ENCODE results near the gene FSTL4. TPM values are rescaled to one million over a fixed set of nuclear protein-coding genes. Genes with fewer than 3 reads are reported as not detected.

FSTL4 gene
- total and polyA plus RNA-seq, 2 of the 13 experiments (the other 11 are each of a cell fraction or from before 2014, with no cell fraction given) = 2.1 to 3.0 TPM

DNA sequence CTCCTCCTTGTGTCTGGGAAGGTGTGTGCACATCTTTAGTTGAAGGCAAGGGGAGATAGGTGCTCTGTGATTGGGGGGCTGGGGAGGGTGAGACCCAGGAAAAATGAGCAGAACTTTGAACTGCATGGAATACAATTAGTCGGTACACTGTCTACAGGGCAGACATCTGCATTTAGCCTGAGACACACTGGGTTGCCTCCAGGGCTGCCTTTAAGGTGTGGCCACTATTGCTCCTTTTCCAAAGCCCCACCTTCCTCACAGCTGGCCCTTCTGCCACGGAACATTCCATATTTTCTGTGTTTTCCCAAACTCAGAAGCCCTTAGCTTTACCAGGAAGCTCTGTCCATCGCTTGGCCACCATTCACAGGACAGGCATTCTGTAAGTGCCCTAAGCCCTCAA is 312.6 kb downstream of the FSTL4 start:
- CTCF ChIA-PET (ENCODE audit: low intra/inter-chr PET ratio, low total read pairs) = no interaction called here
- POLR2A ChIA-PET = no interaction called here
- H3K36me3 ChIP-seq (replicated peaks in 1 of 2; ENCODE audit: control insufficient read depth in 1 of 2, insufficient read depth in 2 of 2, low read length in 2 of 2) = no peaks in the 10 kb centered on the region
- no peak for TF ChIP-seq NR1H2 (CRISPR knock-in tag; IDR thresholded peaks at IDR 0.05; ENCODE audit: borderline replicate concordance, low read depth)
- TF ChIP-seq, protein P1, sequence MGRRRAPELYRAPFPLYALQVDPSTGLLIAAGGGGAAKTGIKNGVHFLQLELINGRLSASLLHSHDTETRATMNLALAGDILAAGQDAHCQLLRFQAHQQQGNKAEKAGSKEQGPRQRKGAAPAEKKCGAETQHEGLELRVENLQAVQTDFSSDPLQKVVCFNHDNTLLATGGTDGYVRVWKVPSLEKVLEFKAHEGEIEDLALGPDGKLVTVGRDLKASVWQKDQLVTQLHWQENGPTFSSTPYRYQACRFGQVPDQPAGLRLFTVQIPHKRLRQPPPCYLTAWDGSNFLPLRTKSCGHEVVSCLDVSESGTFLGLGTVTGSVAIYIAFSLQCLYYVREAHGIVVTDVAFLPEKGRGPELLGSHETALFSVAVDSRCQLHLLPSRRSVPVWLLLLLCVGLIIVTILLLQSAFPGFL (CRISPR knock-in tag; IDR thresholded peaks at IDR 0.05) = no peak
- no peak for TF ChIP-seq MIER2 (CRISPR knock-in tag; IDR thresholded peaks at IDR 0.05)
- TF ChIP-seq SOX6 (IDR thresholded peaks at IDR 0.05) = no peak
- no peak for TF ChIP-seq SOX6 (CRISPR knock-in tag; IDR thresholded peaks at IDR 0.05)
- TF ChIP-seq ZNF530 (CRISPR knock-in tag; IDR thresholded peaks at IDR 0.05; ENCODE audit: low read depth) = no peak
- TF ChIP-seq, protein P2, sequence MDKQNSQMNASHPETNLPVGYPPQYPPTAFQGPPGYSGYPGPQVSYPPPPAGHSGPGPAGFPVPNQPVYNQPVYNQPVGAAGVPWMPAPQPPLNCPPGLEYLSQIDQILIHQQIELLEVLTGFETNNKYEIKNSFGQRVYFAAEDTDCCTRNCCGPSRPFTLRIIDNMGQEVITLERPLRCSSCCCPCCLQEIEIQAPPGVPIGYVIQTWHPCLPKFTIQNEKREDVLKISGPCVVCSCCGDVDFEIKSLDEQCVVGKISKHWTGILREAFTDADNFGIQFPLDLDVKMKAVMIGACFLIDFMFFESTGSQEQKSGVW (CRISPR knock-in tag; IDR thresholded peaks at IDR 0.05; ENCODE audit: borderline replicate concordance) = no peak
- no peak for TF ChIP-seq ISX (CRISPR knock-in tag; conservative IDR thresholded peaks at IDR 0.05)
- TF ChIP-seq GFI1 (CRISPR knock-in tag; IDR thresholded peaks at IDR 0.05; ENCODE audit: borderline replicate concordance) = no peak
- TF ChIP-seq FOXJ3 (CRISPR knock-in tag; IDR thresholded peaks at IDR 0.05; ENCODE audit: borderline replicate concordance) = no peak
- no peak for TF ChIP-seq ZIK1 (CRISPR knock-in tag; IDR thresholded peaks at IDR 0.05; ENCODE audit: borderline replicate concordance, low read depth)
- TF ChIP-seq, protein P3, sequence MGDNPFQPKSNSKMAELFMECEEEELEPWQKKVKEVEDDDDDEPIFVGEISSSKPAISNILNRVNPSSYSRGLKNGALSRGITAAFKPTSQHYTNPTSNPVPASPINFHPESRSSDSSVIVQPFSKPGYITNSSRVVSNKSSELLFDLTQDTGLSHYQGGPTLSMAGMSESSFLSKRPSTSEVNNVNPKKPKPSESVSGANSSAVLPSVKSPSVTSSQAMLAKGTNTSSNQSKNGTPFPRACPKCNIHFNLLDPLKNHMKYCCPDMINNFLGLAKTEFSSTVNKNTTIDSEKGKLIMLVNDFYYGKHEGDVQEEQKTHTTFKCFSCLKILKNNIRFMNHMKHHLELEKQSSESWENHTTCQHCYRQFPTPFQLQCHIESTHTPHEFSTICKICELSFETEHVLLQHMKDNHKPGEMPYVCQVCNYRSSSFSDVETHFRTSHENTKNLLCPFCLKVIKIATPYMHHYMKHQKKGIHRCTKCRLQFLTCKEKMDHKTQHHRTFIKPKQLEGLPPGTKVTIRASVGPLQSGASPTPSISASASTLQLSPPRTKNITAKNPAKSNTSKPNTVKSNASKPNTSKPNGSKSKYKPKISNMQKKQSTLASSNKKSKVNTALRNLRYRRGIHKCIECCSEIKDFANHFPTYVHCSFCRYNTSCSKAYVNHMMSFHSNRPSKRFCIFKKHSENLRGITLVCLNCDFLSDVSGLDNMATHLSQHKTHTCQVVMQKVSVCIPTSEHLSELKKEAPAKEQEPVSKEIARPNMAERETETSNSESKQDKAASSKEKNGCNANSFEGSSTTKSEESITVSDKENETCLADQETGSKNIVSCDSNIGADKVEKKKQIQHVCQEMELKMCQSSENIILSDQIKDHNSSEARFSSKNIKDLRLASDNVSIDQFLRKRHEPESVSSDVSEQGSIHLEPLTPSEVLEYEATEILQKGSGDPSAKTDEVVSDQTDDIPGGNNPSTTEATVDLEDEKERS (CRISPR knock-in tag; IDR thresholded peaks at IDR 0.05) = no peak
- TF ChIP-seq, protein P4, sequence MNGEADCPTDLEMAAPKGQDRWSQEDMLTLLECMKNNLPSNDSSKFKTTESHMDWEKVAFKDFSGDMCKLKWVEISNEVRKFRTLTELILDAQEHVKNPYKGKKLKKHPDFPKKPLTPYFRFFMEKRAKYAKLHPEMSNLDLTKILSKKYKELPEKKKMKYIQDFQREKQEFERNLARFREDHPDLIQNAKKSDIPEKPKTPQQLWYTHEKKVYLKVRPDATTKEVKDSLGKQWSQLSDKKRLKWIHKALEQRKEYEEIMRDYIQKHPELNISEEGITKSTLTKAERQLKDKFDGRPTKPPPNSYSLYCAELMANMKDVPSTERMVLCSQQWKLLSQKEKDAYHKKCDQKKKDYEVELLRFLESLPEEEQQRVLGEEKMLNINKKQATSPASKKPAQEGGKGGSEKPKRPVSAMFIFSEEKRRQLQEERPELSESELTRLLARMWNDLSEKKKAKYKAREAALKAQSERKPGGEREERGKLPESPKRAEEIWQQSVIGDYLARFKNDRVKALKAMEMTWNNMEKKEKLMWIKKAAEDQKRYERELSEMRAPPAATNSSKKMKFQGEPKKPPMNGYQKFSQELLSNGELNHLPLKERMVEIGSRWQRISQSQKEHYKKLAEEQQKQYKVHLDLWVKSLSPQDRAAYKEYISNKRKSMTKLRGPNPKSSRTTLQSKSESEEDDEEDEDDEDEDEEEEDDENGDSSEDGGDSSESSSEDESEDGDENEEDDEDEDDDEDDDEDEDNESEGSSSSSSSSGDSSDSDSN (CRISPR knock-in tag; IDR thresholded peaks at IDR 0.05) = no peak
- TF ChIP-seq, protein P5, sequence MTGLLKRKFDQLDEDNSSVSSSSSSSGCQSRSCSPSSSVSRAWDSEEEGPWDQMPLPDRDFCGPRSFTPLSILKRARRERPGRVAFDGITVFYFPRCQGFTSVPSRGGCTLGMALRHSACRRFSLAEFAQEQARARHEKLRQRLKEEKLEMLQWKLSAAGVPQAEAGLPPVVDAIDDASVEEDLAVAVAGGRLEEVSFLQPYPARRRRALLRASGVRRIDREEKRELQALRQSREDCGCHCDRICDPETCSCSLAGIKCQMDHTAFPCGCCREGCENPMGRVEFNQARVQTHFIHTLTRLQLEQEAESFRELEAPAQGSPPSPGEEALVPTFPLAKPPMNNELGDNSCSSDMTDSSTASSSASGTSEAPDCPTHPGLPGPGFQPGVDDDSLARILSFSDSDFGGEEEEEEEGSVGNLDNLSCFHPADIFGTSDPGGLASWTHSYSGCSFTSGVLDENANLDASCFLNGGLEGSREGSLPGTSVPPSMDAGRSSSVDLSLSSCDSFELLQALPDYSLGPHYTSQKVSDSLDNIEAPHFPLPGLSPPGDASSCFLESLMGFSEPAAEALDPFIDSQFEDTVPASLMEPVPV (CRISPR knock-in tag; IDR thresholded peaks at IDR 0.05) = no peak
- TF ChIP-seq RBM22 (optimal IDR thresholded peaks at IDR 0.05; ENCODE audit: low read length) = no peak
- TF ChIP-seq ZNF616 (CRISPR knock-in tag; IDR thresholded peaks at IDR 0.05; ENCODE audit: low read depth) = no peak
- TF ChIP-seq DPF2 (CRISPR knock-in tag; IDR thresholded peaks at IDR 0.05; ENCODE audit: borderline replicate concordance, low read depth) = no peak

More for the DNA sequence above, 312.6 kb downstream of the FSTL4 start:
- Histone ChIP-seq H3K9me3 (ENCODE audit: low read length) (no peaks in the 10 kb centered on the region), H3K4me2 (ENCODE audit: low read depth, low read length) (no peak overlapping the region), H2AFZ (ENCODE audit: low read length) (no peak overlapping the region), H3K27ac (ENCODE audit: extremely low read length, insufficient read depth, low read length) (no peak overlapping the region), H3K79me2 (ENCODE audit: insufficient read depth, low read length) (no peaks in the 10 kb centered on the region), H3K4me3 (replicated peaks in 1 of 3; ENCODE audit: insufficient read depth in 1 of 3, low read depth in 2 of 3, low read length in 3 of 3) (no peak overlapping the region), H3K9ac (ENCODE audit: insufficient read depth, low read depth, low read length) (no peak overlapping the region), H4K20me1 (ENCODE audit: insufficient read depth, low read length) (no peaks in the 10 kb centered on the region), H3K4me1 (ENCODE audit: insufficient read depth, low read length) (no peaks in the 10 kb centered on the region), H3K27me3 (ENCODE audit: control insufficient read depth in 1 of 2, insufficient read depth in 2 of 2, low read length in 2 of 2) (peaks cover 0 to 35% of the 10 kb centered on the region in 2 experiments)
- intact Hi-C loops (cut with micrococcal nuclease; ENCODE audit: unreplicated experiment) = no loop called here
- FAIRE-seq (no peak), ATAC-seq (no peak), DNase-seq (ENCODE audit: low spot score) (no peak)
- in situ Hi-C loops (cut with HindIII; ENCODE audit: extremely low pct_ligation_motif_present, low pct_unique_long_range_greater_than_20kb) = no loop called here
- 24% methylated on average over 3 of the region's 3 CpGs for WGBS (ENCODE audit: low lambda C conversion rate)
- no TSS peak for BruUV-seq (replicated peaks)

All from HepG2 (cell line).